GM18867 (cell line): ENCODE data around the gene CHRNG.

ENCODE experiments used
- ATAC-seq: cut with Tn5 transposase; IDR thresholded peaks from one replicate; pipeline ENCODE4 v1.9.1; 2021; ENCODE audit warnings: mild to moderate bottlenecking, moderate library complexity; ENCODE audit not compliant: unreplicated experiment

CHRNG gene

DNA sequence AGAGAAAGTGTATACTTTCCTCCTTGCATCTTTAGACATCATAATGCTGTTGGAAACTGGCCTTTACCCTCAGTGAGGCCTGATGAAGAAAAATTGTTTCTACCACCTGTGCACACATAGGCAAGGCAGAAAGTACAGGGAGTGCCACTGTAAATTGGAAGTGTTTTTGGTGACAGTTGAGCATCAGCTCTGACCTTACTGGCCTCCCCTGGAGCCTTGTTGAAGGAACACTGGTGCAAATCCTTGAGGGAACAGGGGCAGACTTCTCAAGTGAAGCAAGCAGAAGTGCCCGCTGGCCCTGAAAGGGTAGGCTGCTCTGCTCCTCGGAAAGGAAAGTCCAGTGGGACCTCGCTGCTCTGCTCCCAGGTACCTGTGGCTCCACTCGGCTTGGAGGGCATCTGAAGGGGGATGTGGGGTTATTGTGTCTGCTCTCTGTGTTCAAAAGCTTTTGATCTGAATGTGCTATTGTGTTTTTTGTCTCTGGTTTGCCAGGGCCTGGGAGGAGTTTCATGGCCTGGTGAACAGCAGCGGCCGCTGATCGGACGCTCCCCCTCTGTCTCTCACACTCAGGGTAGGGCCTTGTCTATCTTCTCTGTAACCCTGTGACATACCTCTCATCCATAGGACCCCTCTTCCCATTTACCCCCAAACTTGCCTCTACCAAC is 34.4 kb downstream of the CHRNG start:
- ATAC-seq: no peak

DNA sequence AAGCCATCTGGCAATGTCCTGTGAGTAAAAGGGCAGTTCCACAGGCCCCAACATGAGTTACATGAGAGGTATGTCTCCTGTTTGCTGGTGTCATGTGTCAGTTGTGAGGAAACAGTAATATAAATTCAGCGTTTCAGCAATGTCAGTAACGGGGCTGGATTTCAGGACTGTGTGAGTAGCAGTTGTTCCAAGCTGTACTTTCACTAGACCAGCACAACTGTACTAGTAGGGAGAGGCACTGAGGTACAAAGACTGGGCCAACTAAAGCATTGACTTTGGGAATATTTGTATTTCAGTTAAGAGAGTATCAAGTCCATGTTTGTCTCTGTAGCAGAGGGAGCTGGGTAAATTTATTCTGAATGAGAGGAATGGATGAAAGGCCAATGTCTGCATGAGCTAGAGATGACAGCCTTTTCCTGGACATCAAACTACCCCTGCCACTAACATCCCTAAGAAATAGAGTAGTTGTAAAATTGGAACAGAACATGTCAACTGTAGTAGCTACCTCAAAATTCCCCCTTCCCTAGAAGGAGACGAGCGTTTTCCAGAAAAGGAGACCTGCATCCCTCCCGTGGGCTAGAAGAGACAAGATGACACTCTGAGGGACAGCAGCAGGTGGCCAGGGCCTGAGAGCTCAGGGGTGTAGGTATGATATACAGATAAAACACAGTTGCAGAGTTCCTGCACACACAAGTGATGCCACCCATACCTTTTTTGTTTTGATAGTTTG is 35.3 kb downstream of the CHRNG start:
- no peak for ATAC-seq

DNA sequence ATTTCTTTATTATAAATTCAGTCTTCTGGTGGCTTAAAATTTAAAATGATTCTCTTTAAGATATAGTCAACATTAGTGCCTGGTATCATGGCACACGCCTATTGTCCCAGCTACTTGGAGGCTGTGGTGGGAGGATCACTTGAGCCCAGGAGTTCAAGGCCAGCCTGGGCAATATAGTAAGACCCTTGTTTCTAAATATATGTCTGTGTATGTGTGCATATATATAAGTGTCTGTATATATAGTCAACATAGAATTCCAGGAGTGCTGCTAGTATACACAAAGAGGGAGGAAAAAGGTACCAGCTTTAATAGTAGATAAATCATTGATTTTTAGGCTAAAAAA is 35.9 kb downstream of the CHRNG start:
- no peak for ATAC-seq

DNA sequence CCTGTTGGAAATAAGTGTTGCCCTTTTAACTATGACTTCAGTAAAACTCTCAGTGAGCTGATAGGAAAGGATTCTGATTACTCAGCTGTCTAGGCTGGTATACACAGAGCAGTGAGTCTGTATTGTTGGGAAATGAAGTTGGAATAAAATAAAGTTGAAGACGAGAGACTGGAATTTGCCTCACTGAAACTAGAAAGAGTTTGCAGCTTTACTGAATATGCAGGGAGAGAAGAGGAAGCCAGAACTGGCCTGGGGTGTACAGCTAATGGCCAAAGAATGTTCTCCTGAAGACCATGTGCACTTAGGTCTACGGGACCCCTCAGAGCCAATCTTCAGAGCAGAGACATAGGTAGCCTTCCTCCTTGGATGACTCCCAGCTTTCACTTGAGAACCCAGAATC is 37.5 kb downstream of the CHRNG start:
- no peak for ATAC-seq

DNA sequence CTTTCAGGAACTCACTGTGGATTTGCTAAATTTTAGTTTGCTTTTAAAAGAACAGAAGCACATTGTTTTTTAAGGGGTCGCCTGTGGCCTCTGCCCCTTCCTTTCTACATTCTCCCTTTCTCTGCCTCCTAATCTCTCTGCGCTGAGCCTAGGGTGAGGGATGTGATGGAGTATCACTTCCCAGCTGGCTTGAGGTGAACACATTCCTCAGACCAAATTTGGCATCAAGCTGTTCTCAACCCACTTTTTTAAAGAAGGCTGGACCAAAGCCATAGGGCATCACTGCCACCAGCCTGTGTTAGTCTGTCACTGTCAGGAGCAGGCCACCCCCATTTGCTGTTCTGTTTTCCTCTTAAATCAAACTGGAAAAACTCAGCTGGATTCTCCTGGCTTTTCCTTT is 38.3 kb downstream of the CHRNG start:
- ATAC-seq: no peak

DNA sequence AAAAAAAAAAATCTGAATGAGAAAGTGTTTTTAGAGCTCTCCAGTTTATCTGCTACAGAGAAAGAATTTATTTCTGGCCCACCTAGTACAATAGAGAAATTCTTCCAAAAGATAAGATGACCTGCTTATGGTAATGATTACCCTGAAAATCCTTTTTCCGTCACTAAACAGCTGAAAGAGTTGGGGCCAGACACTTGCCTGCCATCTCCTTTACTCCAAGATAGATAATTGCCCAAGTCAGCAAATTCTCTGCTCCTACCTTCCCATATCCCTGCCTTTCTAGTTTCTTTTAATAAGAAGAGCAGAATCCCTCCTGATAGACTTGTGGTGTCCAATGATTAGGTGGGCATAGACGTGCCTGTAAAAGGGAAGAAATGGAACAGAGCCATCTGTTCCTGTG is 39.1 kb downstream of the CHRNG start:
- no peak for ATAC-seq

DNA sequence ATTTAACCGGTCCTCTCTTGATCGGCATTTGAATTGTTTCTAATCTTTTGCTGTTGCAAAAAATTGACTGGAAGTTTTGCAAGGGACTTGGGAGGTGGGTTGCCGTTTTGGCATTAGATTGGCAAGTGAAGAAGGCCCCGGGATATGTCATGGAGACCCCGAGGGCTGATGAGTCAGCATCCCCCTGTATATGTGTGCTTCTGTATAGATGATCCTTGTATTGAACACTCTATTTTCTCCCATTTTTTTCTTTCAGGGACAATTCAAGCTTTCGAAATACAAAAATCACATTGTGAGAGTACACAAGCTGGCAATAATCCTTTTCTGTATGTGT is 41.1 kb downstream of the CHRNG start:
- no peak for ATAC-seq

DNA sequence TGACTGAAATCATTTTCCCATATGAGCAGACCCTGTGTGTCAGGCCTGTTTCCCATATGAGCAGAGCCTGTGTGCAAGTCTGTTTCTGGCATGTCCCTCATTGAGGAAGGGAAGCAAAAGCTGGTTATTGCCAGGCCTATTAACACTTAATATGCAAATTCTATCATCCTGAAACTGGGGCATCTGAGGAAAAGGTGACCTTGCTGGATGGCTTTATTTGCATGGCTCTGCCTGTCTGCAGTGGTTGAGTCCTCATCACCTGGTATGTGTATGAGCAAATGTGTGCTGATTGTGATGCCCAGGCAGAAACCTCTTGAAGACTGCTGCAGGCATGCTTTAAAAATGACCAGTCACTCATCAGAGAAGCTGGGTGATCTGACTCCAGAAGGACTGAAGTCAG is 42.2 kb downstream of the CHRNG start:
- ATAC-seq: no peak

DNA sequence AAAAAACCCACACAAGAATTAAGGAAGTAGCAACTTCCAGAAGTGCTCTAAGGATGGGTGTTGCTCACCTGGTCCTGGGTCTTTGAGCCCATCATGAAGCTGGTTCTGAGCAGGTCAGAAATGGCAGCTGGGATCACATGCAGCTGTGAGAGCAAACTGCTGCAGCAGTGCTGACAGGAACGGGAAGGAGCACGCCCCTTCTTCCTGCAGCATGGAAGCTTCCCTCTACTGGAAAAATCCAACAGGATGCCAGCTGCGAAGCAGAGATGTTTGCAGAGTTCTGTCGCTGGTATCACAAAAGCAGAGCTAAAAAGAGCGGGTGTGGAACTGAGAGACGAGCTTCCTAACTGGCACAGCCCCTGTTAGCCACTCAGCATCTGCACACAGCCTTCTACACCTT is 44.7 kb downstream of the CHRNG start:
- no peak for ATAC-seq

DNA sequence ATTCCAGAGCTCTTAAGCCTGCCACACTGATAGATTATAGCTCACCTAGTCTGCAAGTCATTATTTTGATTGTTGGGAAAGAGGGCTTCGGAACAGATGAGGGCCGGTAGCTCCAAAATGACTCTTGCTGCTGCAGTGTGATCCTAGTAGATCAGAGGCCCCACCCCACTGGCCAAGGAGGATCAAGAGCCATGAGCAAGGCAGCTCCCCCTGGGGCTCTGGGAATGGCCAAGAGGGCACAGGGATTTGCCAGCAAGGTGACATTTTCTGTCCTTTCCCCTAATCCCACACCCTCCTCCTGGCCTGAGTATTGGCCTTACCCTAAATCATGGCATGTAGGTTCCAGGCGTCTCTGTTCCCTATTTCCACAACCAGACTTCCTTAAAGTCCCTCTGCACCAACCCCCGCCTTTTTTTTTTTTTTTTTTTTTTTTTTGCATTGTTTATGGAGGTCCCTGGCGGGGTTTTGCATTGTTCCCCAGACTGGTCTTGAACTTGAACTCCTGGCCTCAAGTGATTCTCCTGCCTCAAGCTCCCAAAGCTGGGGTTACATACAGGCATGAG is 47.5 kb downstream of the CHRNG start:
- no peak for ATAC-seq

DNA sequence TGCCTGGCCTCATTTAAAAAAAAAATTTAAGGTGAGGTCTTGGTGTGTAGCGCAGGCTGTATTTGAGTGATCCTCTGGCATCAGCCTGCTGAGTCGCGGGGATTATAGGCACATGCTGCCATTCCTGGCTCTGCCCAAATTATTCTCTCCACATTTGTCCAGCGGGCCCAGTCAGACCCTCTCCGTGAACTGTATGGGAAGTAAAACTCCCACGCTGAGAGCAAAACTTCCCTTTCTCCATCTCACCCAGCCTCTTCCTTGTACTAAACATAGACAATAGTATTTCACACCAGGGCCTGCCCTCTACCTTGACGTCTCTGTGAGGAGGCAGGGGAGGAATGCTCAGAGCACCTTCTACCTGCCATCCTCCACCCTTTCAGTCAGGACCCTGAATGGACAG is 48.0 kb downstream of the CHRNG start:
- ATAC-seq: no peak

DNA sequence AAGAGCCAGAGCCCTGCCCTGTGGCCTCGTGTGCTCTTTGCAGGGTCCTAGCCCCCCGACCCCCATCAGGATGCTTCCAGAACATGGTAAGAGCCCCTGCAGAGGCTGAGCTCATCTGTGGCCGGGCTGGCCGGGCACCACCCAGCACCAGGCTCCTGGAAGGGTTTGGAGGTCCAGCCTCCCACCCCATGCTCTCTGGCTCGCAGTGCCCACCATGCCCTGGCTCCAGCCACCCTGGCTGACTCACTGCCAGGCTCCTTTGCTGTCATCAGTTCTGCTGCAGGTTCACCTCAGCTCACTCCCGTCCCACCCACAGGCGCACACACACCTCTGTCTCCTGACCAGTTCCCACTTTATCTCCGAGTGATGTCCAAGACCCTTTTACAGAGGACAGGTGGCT is 48.5 kb downstream of the CHRNG start:
- no peak for ATAC-seq

DNA sequence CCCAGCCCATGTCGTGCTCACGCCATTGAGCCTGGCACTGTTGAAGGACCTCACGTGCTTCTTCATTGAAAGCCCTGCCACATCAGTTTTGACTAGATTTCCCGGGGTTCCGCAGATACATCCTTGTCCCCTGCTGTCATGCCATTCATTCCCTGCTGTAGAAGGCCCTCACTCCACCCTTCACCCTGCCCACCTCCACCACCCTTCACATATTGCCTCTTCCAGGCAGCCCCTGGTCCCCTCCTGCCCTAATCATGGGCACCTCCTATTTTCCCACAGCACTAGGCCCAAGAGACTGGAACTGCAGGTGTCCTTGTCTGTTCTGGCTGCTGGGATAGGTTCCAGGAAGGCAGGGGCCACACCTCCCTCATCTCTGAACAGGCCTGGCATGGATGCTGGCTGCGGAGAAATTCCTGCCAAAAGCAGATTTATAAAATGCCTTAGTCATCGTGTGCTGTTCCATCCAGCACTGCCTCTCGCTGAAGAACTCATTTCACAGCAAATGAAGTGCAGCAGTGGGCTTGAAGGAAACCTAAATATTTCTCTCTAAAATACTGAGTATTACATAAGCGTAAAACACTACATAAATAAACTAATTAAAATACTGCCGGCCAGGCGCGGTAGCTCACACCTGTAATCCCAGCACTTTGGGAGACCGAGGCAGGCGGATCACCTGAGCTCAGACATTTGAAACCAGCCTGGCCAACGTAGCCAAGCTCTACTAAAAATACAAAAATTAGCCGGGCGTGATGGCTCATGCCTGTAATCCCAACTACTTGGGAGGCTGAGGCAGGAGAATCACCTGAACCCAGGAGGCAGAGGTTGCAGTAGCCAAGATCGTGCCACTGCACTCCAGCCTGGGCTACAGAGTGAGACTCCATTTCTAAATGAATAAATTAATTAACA is 49.4 kb downstream of the CHRNG start:
- no peak for ATAC-seq

DNA sequence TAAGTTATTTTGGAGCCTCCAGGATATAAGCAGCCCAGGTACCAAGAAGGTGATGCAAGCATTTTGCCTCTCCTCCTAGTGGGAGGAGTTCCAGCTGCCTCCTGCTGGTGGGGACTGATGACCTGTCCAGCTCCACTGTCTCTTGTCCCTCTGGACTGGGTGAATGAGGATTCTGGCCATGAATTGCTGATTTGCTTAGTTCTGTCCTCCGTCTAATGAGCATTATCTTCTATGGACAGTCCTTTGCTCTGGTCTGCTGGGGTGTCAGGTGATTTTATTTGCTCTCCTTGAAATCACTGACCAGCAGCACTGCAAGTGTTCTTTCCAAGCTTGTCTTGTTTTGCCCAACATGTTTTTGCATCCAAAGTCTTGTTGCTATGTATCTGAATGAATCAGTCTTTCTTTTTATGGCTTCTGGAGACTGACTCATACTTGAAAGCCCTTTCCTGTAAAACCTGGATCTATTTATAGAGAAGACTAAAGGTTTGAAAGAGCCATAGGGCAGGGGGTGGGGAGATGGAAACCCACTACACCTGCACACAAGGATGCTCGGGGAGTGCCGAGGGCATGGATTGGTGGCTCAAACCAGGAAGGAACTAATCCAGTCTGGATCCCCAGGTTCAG is 53.4 kb downstream of the CHRNG start:
- ATAC-seq: no peak

DNA sequence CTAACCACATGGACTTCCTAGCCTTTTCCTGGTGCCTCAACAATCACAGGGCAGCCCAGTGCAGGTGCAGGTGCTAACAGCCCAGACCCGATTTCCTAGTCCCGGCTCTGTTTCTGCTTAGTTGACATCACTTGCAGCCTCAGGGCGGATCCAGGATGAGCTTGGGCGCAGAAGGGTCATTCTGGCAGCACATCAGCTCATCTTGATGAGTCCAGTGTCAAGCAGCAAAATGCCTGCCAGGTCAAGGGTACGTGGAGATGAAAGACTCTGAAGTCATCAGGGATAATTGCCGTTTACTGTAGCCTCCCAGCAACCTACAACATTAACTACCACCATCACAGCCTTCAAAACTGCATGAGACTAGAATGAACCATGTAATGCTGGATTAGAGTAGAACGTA is 54.5 kb downstream of the CHRNG start:
- no peak for ATAC-seq
